ENCODE data around the gene EFCAB8. TPM values are rescaled to one million over a fixed set of nuclear protein-coding genes. Genes with fewer than 3 reads are reported as not detected.
A peak's percentile ranks its signal among the peaks of the same experiment; 100 is the strongest.

The EFCAB8 gene
- total RNA-seq, 2 donors from 2014 or later = not detected

GRCh38 chr20:32965115-32965514 lies 106.4 kb downstream of the EFCAB8 start:
- no peaks in the 10 kb centered on the region for H3K9me3 ChIP-seq
- no peaks in the 10 kb centered on the region for H3K36me3 ChIP-seq
- no peak for DNase-seq (ENCODE audit: low spot score)
- no peak overlapping the region for H3K27ac ChIP-seq
- no peak overlapping the region for H3K4me3 ChIP-seq
- no peaks in the 10 kb centered on the region for H3K4me1 ChIP-seq
- no peak for TF ChIP-seq CTCF (IDR thresholded peaks at IDR 0.05)
- H3K27me3 ChIP-seq = no peaks in the 10 kb centered on the region

GRCh38 chr20:32965581-32966373 lies 107.1 kb downstream of the EFCAB8 start:
- no peak for TF ChIP-seq CTCF (IDR thresholded peaks at IDR 0.05)
- no peak overlapping the region for H3K27ac ChIP-seq
- no peaks in the 10 kb centered on the region for H3K27me3 ChIP-seq
- H3K9me3 ChIP-seq = no peaks in the 10 kb centered on the region
- H3K4me1 ChIP-seq = no peaks in the 10 kb centered on the region
- H3K4me3 ChIP-seq = no peak overlapping the region
- H3K36me3 ChIP-seq = no peaks in the 10 kb centered on the region
- peak; percentile 46 for DNase-seq (ENCODE audit: low spot score)

- Histone ChIP-seq H3K4me1 (peaks cover 0 to 1% of the 10 kb centered on the region in 2 donors), H3K36me3 (no peaks in the 10 kb centered on the region)
- DNase-seq (ENCODE audit: low spot score) = peak; percentile 11
Observed at GRCh38 chr20:32966382-32966781, 107.7 kb downstream of the EFCAB8 start.

GRCh38 chr20:32966881-32967781 lies 108.4 kb downstream of the EFCAB8 start:
- no peak for TF ChIP-seq CTCF (IDR thresholded peaks at IDR 0.05)
- Histone ChIP-seq H3K27me3 (no peaks in the 10 kb centered on the region), H3K4me1 (peaks cover 0 to 9% of the 10 kb centered on the region in 2 donors), H3K4me3 (no peak overlapping the region), H3K9me3 (no peaks in the 10 kb centered on the region), H3K27ac (no peak overlapping the region), H3K36me3 (no peaks in the 10 kb centered on the region)
- DNase-seq (ENCODE audit: low spot score) = peak; percentile 48

More at GRCh38 chr20:32966382-32966781, 107.7 kb downstream of the EFCAB8 start:
- Histone ChIP-seq H3K27me3 (no peaks in the 10 kb centered on the region), H3K4me3 (no peak overlapping the region), H3K9me3 (no peaks in the 10 kb centered on the region), H3K27ac (no peak overlapping the region)
- TF ChIP-seq CTCF (IDR thresholded peaks at IDR 0.05) = no peak

GRCh38 chr20:32967961-32968457 lies 109.3 kb downstream of the EFCAB8 start:
- no peak for TF ChIP-seq CTCF (IDR thresholded peaks at IDR 0.05)
- H3K27ac ChIP-seq = no peak overlapping the region
- H3K27me3 ChIP-seq = no peaks in the 10 kb centered on the region
- H3K4me1 ChIP-seq = peaks cover 0 to 12% of the 10 kb centered on the region in 2 donors
- DNase-seq (ENCODE audit: low spot score) = no peak
- H3K36me3 ChIP-seq = no peaks in the 10 kb centered on the region
- no peak overlapping the region for H3K4me3 ChIP-seq
- no peaks in the 10 kb centered on the region for H3K9me3 ChIP-seq

Data from right atrium auricular region (tissue), 2 donors.